Fibroblast of the aortic adventitia (primary cell): Measurements from ENCODE around the gene NWD2. TPM values are rescaled to one million over a fixed set of nuclear protein-coding genes. Genes with fewer than 3 reads are reported as not detected.

Experiments used
- DNase-seq: peaks from one replicate; pipeline ENCODE4 v3.0.0-alpha.2; 2010; ENCODE audit warnings: low read depth
- H3K4me3 ChIP-seq: 2 replicates; pipeline ENCODE4 v1.5.1; 2011; ENCODE audit warnings: low read depth, mild to moderate bottlenecking, control low read depth, low read length, moderate library complexity
- CTCF ChIP-seq: IDR thresholded peaks from 2 replicates; pipeline ENCODE4 v1.5.1; 2011; ENCODE audit warnings: mild to moderate bottlenecking, low read length, control low read depth, inconsistent platforms; ENCODE audit not compliant: insufficient read depth
- total RNA-seq: library from RNA; depleted of rRNA; stranded (reverse); fragments of >200 nt; gene quantifications from 2 replicates; pipeline ENCODE4 v1.2.3, GENCODE V29; 2012; ENCODE audit warnings: low replicate concordance

The NWD2 gene
- total RNA-seq, 1 donor = not detected

- TF ChIP-seq CTCF = no peak
- no peak overlapping the region for H3K4me3 ChIP-seq
- no peak for DNase-seq
Observed at GRCh38 chr4:37279894-37280592, 35.5 kb downstream of the NWD2 start.

GRCh38 chr4:37299468-37299867 lies 54.9 kb downstream of the NWD2 start:
- H3K4me3 ChIP-seq = no peak overlapping the region
- DNase-seq = no peak
- no peak for TF ChIP-seq CTCF

GRCh38 chr4:37304612-37305011 lies 60.1 kb downstream of the NWD2 start:
- TF ChIP-seq CTCF = no peak
- H3K4me3 ChIP-seq = no peak overlapping the region
- DNase-seq = no peak

GRCh38 chr4:37305984-37306383 lies 61.4 kb downstream of the NWD2 start:
- no peak for TF ChIP-seq CTCF
- DNase-seq = no peak

GRCh38 chr4:37317104-37317643 lies 72.6 kb downstream of the NWD2 start:
- TF ChIP-seq CTCF = no peak
- no peak for DNase-seq
- no peak overlapping the region for H3K4me3 ChIP-seq

More at GRCh38 chr4:37305984-37306383, 61.4 kb downstream of the NWD2 start:
- H3K4me3 ChIP-seq = no peak overlapping the region

- TF ChIP-seq CTCF = no peak
- H3K4me3 ChIP-seq = no peak overlapping the region
- no peak for DNase-seq
Observed at GRCh38 chr4:37320513-37321235, 76.1 kb downstream of the NWD2 start.
